NCI-H748 treated with DMSO at 0.1 percent for 48 hours (cell line): ENCODE data around the gene COL18A1.
"Not testable (repeated sequence)": the region's sequence is repeated elsewhere in the genome, so short reads cannot be mapped to it uniquely, and the experiment has no call there.

Experiments
- DNase-seq: peaks from one replicate; lab custom pipeline; 2025; lab: John Stamatoyannopoulos, UW

The COL18A1 gene

GRCh38 chr21:45441431-45442255 is 36.7 kb downstream of the COL18A1 start:
- DNase-seq, result no peak

GRCh38 chr21:45442276-45442675 is 37.3 kb downstream of the COL18A1 start:
- no peak for DNase-seq

- DNase-seq, result not testable (repeated sequence)
These were observed 38.0 kb downstream of the COL18A1 start for GRCh38 chr21:45442686-45443594.

- no peak for DNase-seq
These were observed 38.7 kb downstream of the COL18A1 start for GRCh38 chr21:45443595-45444181.

GRCh38 chr21:45444385-45444784 is 39.4 kb downstream of the COL18A1 start:
- DNase-seq, result no peak

GRCh38 chr21:45445369-45445768 is 40.4 kb downstream of the COL18A1 start:
- no peak for DNase-seq

- no peak for DNase-seq
These were observed 42.9 kb downstream of the COL18A1 start for GRCh38 chr21:45447821-45448220.

GRCh38 chr21:45448283-45448809 is 43.4 kb downstream of the COL18A1 start:
- no peak for DNase-seq

- no peak for DNase-seq
These were observed 44.1 kb downstream of the COL18A1 start for GRCh38 chr21:45448810-45449657.

- DNase-seq, result no peak
These were observed 44.9 kb downstream of the COL18A1 start for GRCh38 chr21:45449658-45450422.

- DNase-seq, result no peak
These were observed 45.6 kb downstream of the COL18A1 start for GRCh38 chr21:45450423-45451090.

GRCh38 chr21:45451091-45451740 is 46.3 kb downstream of the COL18A1 start:
- no peak for DNase-seq

GRCh38 chr21:45451771-45452182 is 46.8 kb downstream of the COL18A1 start:
- DNase-seq, result no peak

- DNase-seq, result no peak
These were observed 47.8 kb downstream of the COL18A1 start for GRCh38 chr21:45452696-45453307.

GRCh38 chr21:45453308-45453950 is 48.5 kb downstream of the COL18A1 start:
- DNase-seq, result no peak

- DNase-seq, result no peak
These were observed 49.3 kb downstream of the COL18A1 start for GRCh38 chr21:45454060-45454925.

GRCh38 chr21:45454926-45455673 is 50.1 kb downstream of the COL18A1 start:
- DNase-seq, result no peak
